ENCODE data around the gene PNO1.

PNO1 gene

GRCh38 chr2:68169308-68169707 is 11.6 kb downstream of the PNO1 start:
- Histone ChIP-seq H3K4me2 (no peak overlapping the region), H3K27ac (no peak overlapping the region), H4K20me1 (ENCODE audit: insufficient read depth) (no peaks in the 10 kb centered on the region), H3K9ac (no peak overlapping the region), H3K36me3 (ENCODE audit: insufficient read depth) (peaks cover 2% of the 10 kb centered on the region; the same call in 1 of the 2 replicates), H2AFZ (ENCODE audit: low read depth) (no peak overlapping the region), H3K4me1 (ENCODE audit: low read depth, poor library complexity, severe bottlenecking) (no peaks in the 10 kb centered on the region), H3K4me3 (IDR thresholded peaks at IDR 0.05; ENCODE audit: insufficient read depth, low read depth, low read length) (no peak overlapping the region), H3K27me3 (ENCODE audit: insufficient read depth, low read depth) (no peaks in the 10 kb centered on the region), H3K79me2 (ENCODE audit: insufficient read depth, low read depth) (peaks cover 5% of the 10 kb centered on the region; the same call in 1 of the 2 replicates)
- TF ChIP-seq CTCF (conservative IDR thresholded peaks at IDR 0.05; ENCODE audit: low read depth, low read length): no peak

- H3K27me3 ChIP-seq (ENCODE audit: insufficient read depth, low read depth): no peaks in the 10 kb centered on the region
- no peak overlapping the region for H3K4me2 ChIP-seq
- no peaks in the 10 kb centered on the region for H3K4me1 ChIP-seq (ENCODE audit: low read depth, poor library complexity, severe bottlenecking)
- peaks cover 5% of the 10 kb centered on the region; the same call in 1 of the 2 replicates for H3K79me2 ChIP-seq (ENCODE audit: insufficient read depth, low read depth)
- TF ChIP-seq CTCF (conservative IDR thresholded peaks at IDR 0.05; ENCODE audit: low read depth, low read length): no peak
- no peak overlapping the region for H3K27ac ChIP-seq
- no peak overlapping the region for H2AFZ ChIP-seq (ENCODE audit: low read depth)
- no peak overlapping the region for H3K9ac ChIP-seq
- H3K4me3 ChIP-seq (IDR thresholded peaks at IDR 0.05; ENCODE audit: insufficient read depth, low read depth, low read length): no peak overlapping the region
- no peaks in the 10 kb centered on the region for H4K20me1 ChIP-seq (ENCODE audit: insufficient read depth)
- H3K36me3 ChIP-seq (ENCODE audit: insufficient read depth): peaks cover 14% of the 10 kb centered on the region; the same call in 1 of the 2 replicates
These were observed 13.5 kb downstream of the PNO1 start for GRCh38 chr2:68171146-68171545.

GRCh38 chr2:68171684-68172083 is 14.0 kb downstream of the PNO1 start:
- H3K4me3 ChIP-seq (IDR thresholded peaks at IDR 0.05; ENCODE audit: insufficient read depth, low read depth, low read length): no peak overlapping the region
- no peak for TF ChIP-seq CTCF (conservative IDR thresholded peaks at IDR 0.05; ENCODE audit: low read depth, low read length)
- no peaks in the 10 kb centered on the region for H4K20me1 ChIP-seq (ENCODE audit: insufficient read depth)
- H3K4me1 ChIP-seq (ENCODE audit: low read depth, poor library complexity, severe bottlenecking): no peaks in the 10 kb centered on the region
- H2AFZ ChIP-seq (ENCODE audit: low read depth): no peak overlapping the region
- H3K4me2 ChIP-seq: no peak overlapping the region
- H3K79me2 ChIP-seq (ENCODE audit: insufficient read depth, low read depth): peaks cover 5% of the 10 kb centered on the region; the same call in 1 of the 2 replicates
- H3K9ac ChIP-seq: no peak overlapping the region
- peaks cover 17% of the 10 kb centered on the region; the same call in 1 of the 2 replicates for H3K36me3 ChIP-seq (ENCODE audit: insufficient read depth)
- no peak overlapping the region for H3K27ac ChIP-seq
- no peaks in the 10 kb centered on the region for H3K27me3 ChIP-seq (ENCODE audit: insufficient read depth, low read depth)

GRCh38 chr2:68172521-68172920 is 14.8 kb downstream of the PNO1 start:
- Histone ChIP-seq H4K20me1 (ENCODE audit: insufficient read depth) (no peaks in the 10 kb centered on the region), H3K27me3 (ENCODE audit: insufficient read depth, low read depth) (no peaks in the 10 kb centered on the region), H2AFZ (ENCODE audit: low read depth) (no peak overlapping the region), H3K9ac (no peak overlapping the region), H3K27ac (no peak overlapping the region), H3K79me2 (ENCODE audit: insufficient read depth, low read depth) (peaks cover 5% of the 10 kb centered on the region; the same call in 1 of the 2 replicates), H3K4me3 (IDR thresholded peaks at IDR 0.05; ENCODE audit: insufficient read depth, low read depth, low read length) (no peak overlapping the region), H3K36me3 (ENCODE audit: insufficient read depth) (peaks cover 17% of the 10 kb centered on the region; the same call in 1 of the 2 replicates), H3K4me1 (ENCODE audit: low read depth, poor library complexity, severe bottlenecking) (no peaks in the 10 kb centered on the region), H3K4me2 (no peak overlapping the region)
- no peak for TF ChIP-seq CTCF (conservative IDR thresholded peaks at IDR 0.05; ENCODE audit: low read depth, low read length)
